ENCODE measurements around the gene CITED4. TPM values are rescaled to one million over a fixed set of nuclear protein-coding genes. Genes with fewer than 3 reads are reported as not detected.

Gene CITED4
- total RNA-seq, 1 experiment from 2014 or later = 9.5 TPM

DNA sequence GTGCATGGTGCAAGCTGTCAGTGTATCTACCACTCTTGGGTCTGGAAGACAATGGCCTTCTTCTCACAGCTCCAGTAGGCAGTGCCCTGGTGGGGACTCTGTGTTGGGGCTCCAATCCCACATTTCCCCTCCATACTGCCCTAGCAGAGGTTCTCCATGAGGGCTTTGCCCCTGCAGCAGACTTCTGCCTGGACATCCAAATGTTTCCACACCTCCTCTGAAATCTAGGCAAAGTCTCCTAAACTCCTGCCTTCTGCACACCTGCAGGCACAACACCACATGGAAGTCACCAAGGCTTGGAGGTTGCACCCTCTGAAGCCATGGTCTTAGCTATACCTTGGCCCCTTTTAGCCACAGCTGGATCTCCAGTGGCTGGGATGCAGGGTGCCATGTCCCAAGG lies 31.8 kb upstream of the CITED4 start:
- no peaks in the 10 kb centered on the region for H3K79me1 ChIP-seq (ENCODE audit: insufficient read depth, low read depth, low read length, poor library complexity, severe bottlenecking)
- H4K5ac ChIP-seq (ENCODE audit: insufficient read length, low read depth, low read length) = no peak overlapping the region
- H3K23ac ChIP-seq (ENCODE audit: insufficient read length, low read depth, low read length) = no peak overlapping the region
- H2BK15ac ChIP-seq (ENCODE audit: low read depth, low read length) = no peak overlapping the region
- H4K8ac ChIP-seq (replicated peaks; ENCODE audit: insufficient read length, low read depth, low read length) = no peak overlapping the region
- H4K91ac ChIP-seq (ENCODE audit: insufficient read length, low read depth, low read length) = no peak overlapping the region
- no peaks in the 10 kb centered on the region for H3K79me2 ChIP-seq (ENCODE audit: insufficient read depth, low read length)
- no peak overlapping the region for H2BK12ac ChIP-seq (ENCODE audit: insufficient read length, low read depth, low read length)
- H3K4me1 ChIP-seq (ENCODE audit: insufficient read depth, low read length) = no peaks in the 10 kb centered on the region
- Mint-ChIP-seq H3K36me3 (ENCODE audit: insufficient read depth in 1 of 3, low read depth in 3 of 3) (peaks cover 8 to 16% (median 14%) of the 10 kb centered on the region in 3 experiments; a peak in 6 of 7 replicates), H3K27ac (no peak overlapping the region), H3K27me3 (ENCODE audit: low read depth) (peaks cover 12% of the 10 kb centered on the region), H3K4me3 (no peak overlapping the region), H3K9me3 (peaks cover 26 to 28% of the 10 kb centered on the region in 2 experiments), H3K4me1 (peaks cover 3% of the 10 kb centered on the region in 2 experiments; a peak in 1 of 4 replicates)
- H2BK20ac ChIP-seq (ENCODE audit: low read depth, low read length, poor library complexity, severe bottlenecking) = no peak overlapping the region
- H3T11ph ChIP-seq (ENCODE audit: low read length) = no peak overlapping the region
- no peak overlapping the region for H3K9ac ChIP-seq (ENCODE audit: extremely low read depth, insufficient read length, low read length)
- TF ChIP-seq, protein P1, sequence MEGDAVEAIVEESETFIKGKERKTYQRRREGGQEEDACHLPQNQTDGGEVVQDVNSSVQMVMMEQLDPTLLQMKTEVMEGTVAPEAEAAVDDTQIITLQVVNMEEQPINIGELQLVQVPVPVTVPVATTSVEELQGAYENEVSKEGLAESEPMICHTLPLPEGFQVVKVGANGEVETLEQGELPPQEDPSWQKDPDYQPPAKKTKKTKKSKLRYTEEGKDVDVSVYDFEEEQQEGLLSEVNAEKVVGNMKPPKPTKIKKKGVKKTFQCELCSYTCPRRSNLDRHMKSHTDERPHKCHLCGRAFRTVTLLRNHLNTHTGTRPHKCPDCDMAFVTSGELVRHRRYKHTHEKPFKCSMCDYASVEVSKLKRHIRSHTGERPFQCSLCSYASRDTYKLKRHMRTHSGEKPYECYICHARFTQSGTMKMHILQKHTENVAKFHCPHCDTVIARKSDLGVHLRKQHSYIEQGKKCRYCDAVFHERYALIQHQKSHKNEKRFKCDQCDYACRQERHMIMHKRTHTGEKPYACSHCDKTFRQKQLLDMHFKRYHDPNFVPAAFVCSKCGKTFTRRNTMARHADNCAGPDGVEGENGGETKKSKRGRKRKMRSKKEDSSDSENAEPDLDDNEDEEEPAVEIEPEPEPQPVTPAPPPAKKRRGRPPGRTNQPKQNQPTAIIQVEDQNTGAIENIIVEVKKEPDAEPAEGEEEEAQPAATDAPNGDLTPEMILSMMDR (conservative IDR thresholded peaks at IDR 0.05) = no peak
- no peak overlapping the region for H2AFZ ChIP-seq (ENCODE audit: low read length)
- no peak overlapping the region for H2BK120ac ChIP-seq (ENCODE audit: low read depth, low read length, poor library complexity, severe bottlenecking)
- no peaks in the 10 kb centered on the region for H4K20me1 ChIP-seq (ENCODE audit: control insufficient read depth, insufficient read depth, insufficient read length)
- H3K23me2 ChIP-seq (ENCODE audit: insufficient read length, low read depth, low read length, poor library complexity, severe bottlenecking) = no peaks in the 10 kb centered on the region
- no peak overlapping the region for H3K18ac ChIP-seq (ENCODE audit: insufficient read length, low read depth, low read length)
- H3K56ac ChIP-seq (ENCODE audit: insufficient read length, low read depth, low read length) = no peak overlapping the region
- no peak overlapping the region for H3K4ac ChIP-seq (ENCODE audit: low read depth, low read length)
- H3K14ac ChIP-seq (ENCODE audit: insufficient read depth, low read length) = no peak overlapping the region
- H2BK5ac ChIP-seq (ENCODE audit: insufficient read length, low read length) = no peak overlapping the region
- no peak for DNase-seq
- H2AK5ac ChIP-seq (ENCODE audit: insufficient read length, low read length) = no peak overlapping the region
- H3K4me2 ChIP-seq (ENCODE audit: insufficient read depth, insufficient read length, low read length) = no peak overlapping the region
- H3K27me3 ChIP-seq (ENCODE audit: insufficient read depth, low read length) = no peaks in the 10 kb centered on the region
- peaks cover 13% of the 10 kb centered on the region for H3K9me3 ChIP-seq (ENCODE audit: control insufficient read depth, low read depth, low read length)
- no peak overlapping the region for H3K27ac ChIP-seq (ENCODE audit: insufficient read length, low read depth, low read length)

Measured in H9 (cell line).